SU-DHL-6 (cell line): ENCODE results near the gene PPIA.

Experiments
- H2AFZ ChIP-seq: fragments of 200-600 bp; sonication (generic); 2 replicates; pipeline ENCODE4 v1.6.1; 2014; ENCODE audit warnings: low read depth, mild to moderate bottlenecking, moderate library complexity, mixed read lengths, antibody characterized with exemption, low read length; ENCODE audit not compliant: severe bottlenecking
- H3F3A ChIP-seq: fragments of 200-600 bp; shearing (Covaris generic); 2 replicates; pipeline ENCODE4 v1.6.0; 2016; ENCODE audit warnings: antibody characterized with exemption, mild to moderate bottlenecking; ENCODE audit not compliant: insufficient read depth
- H3K27ac ChIP-seq: fragments of 200-600 bp; sonication (generic); 2 replicates; pipeline ENCODE4 v1.5.1; 2016; ENCODE audit warnings: low read depth, mild to moderate bottlenecking, low read length, moderate library complexity, mixed read lengths
- H3K27me3 ChIP-seq: fragments of 200-600 bp; sonication (generic), shearing (Covaris generic); 2 replicates; pipeline ENCODE4 v1.6.0; 2014; ENCODE audit warnings: mild to moderate bottlenecking, low read length
- H3K36me3 ChIP-seq: fragments of 200-600 bp; sonication (generic); 2 replicates; pipeline ENCODE4 v1.6.1; 2014; ENCODE audit warnings: mild to moderate bottlenecking, low read length, mixed read lengths
- H3K4me2 ChIP-seq: fragments of 300-600, 200-600 bp; shearing (Covaris generic), sonication (generic); 2 replicates; pipeline ENCODE4 v1.6.0; 2014; ENCODE audit warnings: low read length, low read depth, mild to moderate bottlenecking; ENCODE audit not compliant: poor library complexity, severe bottlenecking
- H3K4me3 ChIP-seq: fragments of 200-600 bp; sonication (generic); 2 replicates; pipeline ENCODE4 v1.5.1; 2014; ENCODE audit warnings: antibody characterized with exemption, low read length, mild to moderate bottlenecking, mixed read lengths; ENCODE audit not compliant: insufficient read depth, poor library complexity, severe bottlenecking
- H3K79me2 ChIP-seq: fragments of 200-600 bp; sonication (generic); 2 replicates; pipeline ENCODE4 v1.6.1; 2014; ENCODE audit warnings: mild to moderate bottlenecking, low read length, moderate library complexity; ENCODE audit not compliant: insufficient read depth
- H3K9ac ChIP-seq: fragments of 200-600 bp; sonication (generic); 2 replicates; pipeline ENCODE4 v1.7.0; 2014; ENCODE audit warnings: mild to moderate bottlenecking, low read length
- H3K9me2 ChIP-seq: fragments of 200-600 bp; sonication (generic); replicated peaks from 2 replicates; pipeline ENCODE4 v1.6.1; 2014; ENCODE audit warnings: low read length; ENCODE audit not compliant: insufficient read depth
- H3K9me3 ChIP-seq: fragments of 200-600 bp; sonication (generic); 2 replicates; pipeline ENCODE4 v1.6.1; 2014; ENCODE audit warnings: low read length, mixed read lengths; ENCODE audit not compliant: insufficient read depth
- H4K20me1 ChIP-seq: fragments of 200-600 bp; sonication (generic); 2 replicates; pipeline ENCODE4 v1.6.1; 2014; ENCODE audit warnings: low read depth, mild to moderate bottlenecking, antibody characterized with exemption, low read length, moderate library complexity, mixed read lengths
- CTCF ChIP-seq: fragments of 200-600 bp; sonication (generic); IDR thresholded peaks from one replicate; pipeline ENCODE4 v1.5.1; 2017; ENCODE audit warnings: antibody characterized with exemption, mild to moderate bottlenecking, low read length, moderate library complexity; ENCODE audit not compliant: insufficient read depth, poor library complexity, severe bottlenecking
- EZH2phosphoT487 ChIP-seq: fragments of 200-600 bp; sonication (generic), shearing (Covaris generic); conservative IDR thresholded peaks from 2 replicates; pipeline ENCODE4 v1.6.1; 2018; ENCODE audit warnings: mild to moderate bottlenecking, antibody characterized with exemption, low read length, moderate library complexity, mixed read lengths

PPIA gene

GRCh38 chr7:44767912-44768627 is 28.4 kb upstream of the PPIA start:
- Histone ChIP-seq H4K20me1 (no peaks in the 10 kb centered on the region), H3K36me3 (no peaks in the 10 kb centered on the region), H3K9me3 (no peaks in the 10 kb centered on the region), H3K79me2 (no peaks in the 10 kb centered on the region), H3K4me2 (no peak overlapping the region), H3K9me2 (no peaks in the 10 kb centered on the region), H3F3A (no peaks in the 10 kb centered on the region), H3K9ac (no peak overlapping the region), H2AFZ (no peak overlapping the region), H3K27me3 (no peaks in the 10 kb centered on the region), H3K4me3 (no peak overlapping the region), H3K27ac (no peak overlapping the region)
- TF ChIP-seq EZH2phosphoT487 (no peak), CTCF (no peak)

- no peak overlapping the region for H3K9ac ChIP-seq
- H3K4me3 ChIP-seq = no peak overlapping the region
- no peak overlapping the region for H2AFZ ChIP-seq
- H3K27ac ChIP-seq = no peak overlapping the region
- no peaks in the 10 kb centered on the region for H3K9me2 ChIP-seq
- no peaks in the 10 kb centered on the region for H3K9me3 ChIP-seq
- no peaks in the 10 kb centered on the region for H3K27me3 ChIP-seq
- no peak overlapping the region for H3K4me2 ChIP-seq
- H3K36me3 ChIP-seq = no peaks in the 10 kb centered on the region
- H3K79me2 ChIP-seq = no peaks in the 10 kb centered on the region
- TF ChIP-seq EZH2phosphoT487 = no peak
- TF ChIP-seq CTCF = no peak
- no peaks in the 10 kb centered on the region for H4K20me1 ChIP-seq
- H3F3A ChIP-seq = no peaks in the 10 kb centered on the region
These were observed 27.7 kb upstream of the PPIA start for GRCh38 chr7:44768628-44769371.

GRCh38 chr7:44769376-44769775 is 27.1 kb upstream of the PPIA start:
- TF ChIP-seq CTCF (no peak), EZH2phosphoT487 (no peak)
- no peak overlapping the region for H3K9ac ChIP-seq
- H3K4me2 ChIP-seq = no peak overlapping the region
- H3K79me2 ChIP-seq = no peaks in the 10 kb centered on the region
- H4K20me1 ChIP-seq = no peaks in the 10 kb centered on the region
- H3F3A ChIP-seq = no peaks in the 10 kb centered on the region
- H3K36me3 ChIP-seq = no peaks in the 10 kb centered on the region
- H3K9me3 ChIP-seq = no peaks in the 10 kb centered on the region
- no peak overlapping the region for H2AFZ ChIP-seq
- no peaks in the 10 kb centered on the region for H3K9me2 ChIP-seq
- H3K27ac ChIP-seq = no peak overlapping the region
- no peaks in the 10 kb centered on the region for H3K27me3 ChIP-seq
- no peak overlapping the region for H3K4me3 ChIP-seq
